A204.1 (cell line): ENCODE measurements around the gene B4GALNT3.
"Not testable (repeated sequence)": the region's sequence is repeated elsewhere in the genome, so short reads cannot be mapped to it uniquely, and the experiment has no call there.

ENCODE experiments used
- FAIRE-seq: peaks from 2 replicates; lab custom pipeline; 2012; peaks lifted over from hg19 to GRCh38; lab: Jason Lieb, UNC

Gene B4GALNT3

GRCh38 chr12:459430-460258 lies at the start of gene B4GALNT3:
Gene B4GALNT3 (plus strand): TSS chr12:459939. CDS start chr12:460377, 438 bp downstream.
- no peak for FAIRE-seq

- no peak for FAIRE-seq
Measured at GRCh38 chr12:414859-415258, 44.9 kb upstream of the B4GALNT3 start.

- no peak for FAIRE-seq
Measured at GRCh38 chr12:418432-418831, 41.3 kb upstream of the B4GALNT3 start.

- no peak for FAIRE-seq
Measured at GRCh38 chr12:422526-422925, 37.2 kb upstream of the B4GALNT3 start.

GRCh38 chr12:435737-436136 lies 24.0 kb upstream of the B4GALNT3 start:
- FAIRE-seq: not testable (repeated sequence)

GRCh38 chr12:442235-442884 lies 17.4 kb upstream of the B4GALNT3 start:
- FAIRE-seq: peak; percentile 91

GRCh38 chr12:447141-447540 lies 12.6 kb upstream of the B4GALNT3 start:
- no peak for FAIRE-seq

- FAIRE-seq: no peak
Measured at GRCh38 chr12:449203-449602, 10.5 kb upstream of the B4GALNT3 start.

GRCh38 chr12:450438-450837 lies 9.3 kb upstream of the B4GALNT3 start:
- no peak for FAIRE-seq

GRCh38 chr12:452667-453210 lies 7.0 kb upstream of the B4GALNT3 start:
- FAIRE-seq: no peak

GRCh38 chr12:454833-455232 lies 4.9 kb upstream of the B4GALNT3 start:
- no peak for FAIRE-seq

- FAIRE-seq: no peak
Measured at GRCh38 chr12:455821-456220, 3.9 kb upstream of the B4GALNT3 start.

GRCh38 chr12:457676-458075 lies 2.1 kb upstream of the B4GALNT3 start:
- FAIRE-seq: no peak

GRCh38 chr12:459050-459429 lies 699 bp upstream of the B4GALNT3 start:
- no peak for FAIRE-seq

- FAIRE-seq: no peak
Measured at GRCh38 chr12:460261-461230, 807 bp downstream of the B4GALNT3 start.

GRCh38 chr12:461425-461824 lies 1.7 kb downstream of the B4GALNT3 start:
- FAIRE-seq: no peak

GRCh38 chr12:462936-463705 lies 3.4 kb downstream of the B4GALNT3 start:
- no peak for FAIRE-seq

GRCh38 chr12:464484-465267 lies 4.9 kb downstream of the B4GALNT3 start:
- FAIRE-seq: no peak

- no peak for FAIRE-seq
Measured at GRCh38 chr12:466039-466438, 6.3 kb downstream of the B4GALNT3 start.

- no peak for FAIRE-seq
Measured at GRCh38 chr12:466762-467161, 7.0 kb downstream of the B4GALNT3 start.

- FAIRE-seq: no peak
Measured at GRCh38 chr12:467591-467990, 7.9 kb downstream of the B4GALNT3 start.
